ENCODE measurements around the gene LMTK3.

GRCh38 chr19:48556163-48556562, 44.5 kb upstream of the LMTK3 start:
- no peak for TF ChIP-seq EZH2phosphoT487 (IDR thresholded peaks at IDR 0.05; ENCODE audit: borderline replicate concordance, low read length)
- TF ChIP-seq CTCF (IDR thresholded peaks at IDR 0.05; ENCODE audit: low read depth, low read length, poor library complexity, severe bottlenecking) = no peak
